ENCODE data around the gene ERBB4. TPM values are rescaled to one million over a fixed set of nuclear protein-coding genes. Genes with fewer than 3 reads are reported as not detected.
"Not testable (repeated sequence)": the region's sequence is repeated elsewhere in the genome, so short reads cannot be mapped to it uniquely, and the experiment has no call there.

ERBB4 gene
- polyA plus RNA-seq, 3 donors from 2014 or later = not detected

DNA sequence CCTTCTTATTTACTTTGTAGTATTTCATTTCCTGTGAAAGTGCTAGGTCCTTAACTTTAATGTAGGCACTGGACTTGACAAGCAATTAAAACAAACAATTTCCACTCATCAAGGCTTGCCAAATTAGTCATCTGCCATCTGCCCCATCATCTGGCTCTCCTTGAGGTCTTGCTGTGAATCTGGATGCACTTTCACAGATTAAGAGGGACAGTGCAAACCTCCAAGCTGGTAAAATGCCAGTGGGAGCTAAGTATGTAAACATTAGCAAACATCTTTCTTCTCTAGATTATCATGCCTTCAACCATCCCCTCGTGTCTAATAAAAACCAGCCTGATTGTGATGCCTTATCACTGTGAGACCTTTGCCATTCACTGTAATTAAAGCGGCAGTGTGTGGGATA is 402.9 kb downstream of the ERBB4 start:
- H3K4me1 Mint-ChIP-seq = no peaks in the 10 kb centered on the region
- H3K27me3 Mint-ChIP-seq (ENCODE audit: low read depth in 3 of 3) = no peaks in the 10 kb centered on the region
- no peak overlapping the region for H3K4me3 Mint-ChIP-seq
- DNase-seq = no peak
- peaks cover 0 to 7% (median 0%) of the 10 kb centered on the region in 6 donors for H3K9me3 Mint-ChIP-seq
- H3K36me3 Mint-ChIP-seq = no peaks in the 10 kb centered on the region
- H3K27ac Mint-ChIP-seq = no peak overlapping the region

DNA sequence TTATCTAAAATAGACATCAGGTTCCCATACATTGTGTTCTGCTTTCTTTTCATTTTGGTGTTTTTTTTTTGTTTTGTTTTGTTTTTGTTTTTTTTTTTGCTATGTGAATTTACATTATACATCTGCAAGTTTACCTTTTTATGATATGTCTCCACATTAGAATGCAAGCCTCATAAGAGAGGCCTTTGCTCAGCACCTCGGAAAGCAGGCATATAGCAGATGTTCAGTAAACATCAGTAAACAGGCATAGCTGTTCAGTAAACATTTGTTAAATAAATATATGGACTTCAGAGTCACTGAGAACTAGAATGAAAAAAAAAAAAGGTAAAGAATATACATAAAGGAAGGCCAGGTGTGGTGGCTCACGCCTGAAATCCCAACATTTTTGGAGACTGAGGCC is 405.3 kb downstream of the ERBB4 start:
- Mint-ChIP-seq H3K4me3 (no peak overlapping the region), H3K27me3 (ENCODE audit: low read depth in 3 of 3) (no peaks in the 10 kb centered on the region), H3K4me1 (no peaks in the 10 kb centered on the region)

DNA sequence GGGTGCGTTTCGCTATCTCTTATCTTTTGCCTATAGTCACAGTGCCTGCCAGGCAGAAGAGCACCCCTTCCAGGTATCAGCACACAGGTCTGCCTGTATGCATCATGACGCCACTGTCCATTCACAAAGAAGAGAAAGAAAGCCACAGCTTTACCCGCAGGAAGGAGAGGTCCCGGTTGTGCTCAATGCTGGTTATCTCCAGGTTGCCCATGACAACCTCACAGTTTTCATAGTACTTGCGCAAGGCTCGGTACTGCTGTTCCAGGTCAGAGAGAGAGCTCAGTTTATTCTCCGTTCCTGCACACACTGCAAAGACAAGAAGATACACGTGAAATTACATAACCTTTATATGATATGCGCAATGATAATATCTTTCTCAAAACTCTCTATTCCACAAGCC is 414.0 kb downstream of the ERBB4 start:
- Mint-ChIP-seq H3K4me3 (no peak overlapping the region), H3K9me3 (peaks cover 0 to 10% (median 0%) of the 10 kb centered on the region in 6 donors), H3K36me3 (no peaks in the 10 kb centered on the region), H3K4me1 (no peaks in the 10 kb centered on the region), H3K27me3 (ENCODE audit: low read depth in 3 of 3) (peaks cover 0 to 1% (median 0%) of the 10 kb centered on the region in 3 donors), H3K27ac (no peak overlapping the region)
- no peak for DNase-seq

More for the DNA sequence above, 405.3 kb downstream of the ERBB4 start:
- peaks cover 0 to 7% (median 1%) of the 10 kb centered on the region in 6 donors for H3K9me3 Mint-ChIP-seq
- H3K36me3 Mint-ChIP-seq = no peaks in the 10 kb centered on the region
- DNase-seq = no peak
- no peak overlapping the region for H3K27ac Mint-ChIP-seq

DNA sequence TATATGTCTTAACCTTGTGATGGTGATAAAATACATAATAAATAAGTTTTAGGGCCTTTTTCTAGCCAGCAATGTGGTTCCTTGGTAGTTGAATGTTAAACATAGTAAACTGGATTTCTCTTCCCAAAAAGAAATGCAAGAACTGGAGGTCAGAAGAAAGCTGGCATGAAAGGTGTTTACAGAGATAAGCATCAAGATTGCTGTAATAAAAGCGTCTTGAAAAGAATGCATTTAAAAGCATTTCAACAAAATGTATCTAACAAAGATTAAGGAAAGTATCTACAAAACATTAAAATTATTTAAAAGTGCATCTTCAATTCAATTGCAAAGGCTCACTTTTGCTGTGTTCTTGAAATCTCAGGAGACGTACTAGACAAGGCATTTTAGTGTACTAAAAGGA is 419.0 kb downstream of the ERBB4 start:
- Mint-ChIP-seq H3K36me3 (no peaks in the 10 kb centered on the region), H3K27me3 (ENCODE audit: low read depth in 3 of 3) (no peaks in the 10 kb centered on the region), H3K4me1 (no peaks in the 10 kb centered on the region), H3K4me3 (no peak overlapping the region), H3K27ac (no peak overlapping the region), H3K9me3 (peaks cover 0 to 5% (median 0%) of the 10 kb centered on the region in 6 donors)
- no peak for DNase-seq

DNA sequence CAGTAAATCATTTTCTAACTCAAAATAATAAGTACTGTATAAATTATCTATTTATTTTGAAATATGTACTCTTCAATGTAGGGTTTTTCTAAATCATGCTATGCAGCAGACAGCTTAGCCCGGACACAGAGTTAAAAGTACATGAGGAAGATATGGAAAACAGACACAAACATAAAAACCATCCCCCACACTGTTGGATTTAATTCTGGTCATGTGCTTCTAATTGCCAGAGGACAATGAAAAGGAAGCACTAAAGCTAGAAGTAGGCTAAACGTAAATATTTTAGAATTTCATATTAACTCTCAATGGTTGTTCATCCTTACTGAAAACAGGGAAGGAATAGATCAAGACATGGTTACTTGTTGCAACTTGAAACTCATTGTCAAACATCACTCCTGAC is 420.7 kb downstream of the ERBB4 start:
- Mint-ChIP-seq H3K9me3 (peaks cover 0 to 7% (median 1%) of the 10 kb centered on the region in 6 donors), H3K36me3 (no peaks in the 10 kb centered on the region), H3K27ac (no peak overlapping the region), H3K4me1 (no peaks in the 10 kb centered on the region), H3K4me3 (no peak overlapping the region), H3K27me3 (ENCODE audit: low read depth in 3 of 3) (peaks cover 0 to 1% (median 1%) of the 10 kb centered on the region in 3 donors)
- no peak for DNase-seq

DNA sequence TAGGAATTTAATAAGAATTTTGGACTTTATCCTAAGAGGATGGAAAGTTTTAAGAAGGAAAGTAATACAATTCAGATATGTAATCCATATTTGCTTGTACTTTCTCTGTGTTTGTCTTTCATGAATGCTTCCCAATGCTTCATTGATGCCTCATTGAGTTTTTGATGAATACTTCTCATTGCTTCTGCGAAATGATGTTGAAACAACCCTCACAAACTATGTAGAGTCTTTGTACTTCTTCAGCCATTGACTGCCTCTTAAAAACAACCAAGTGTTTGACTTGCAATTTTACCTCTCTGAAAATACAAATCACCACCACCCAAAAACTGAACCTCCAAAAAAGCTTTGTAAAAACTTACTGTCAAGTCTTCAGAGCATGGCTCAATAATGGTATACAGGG is 424.1 kb downstream of the ERBB4 start:
- H3K9me3 Mint-ChIP-seq = peaks cover 0 to 7% (median 3%) of the 10 kb centered on the region in 6 donors
- no peak overlapping the region for H3K4me3 Mint-ChIP-seq
- no peak for DNase-seq
- no peak overlapping the region for H3K27ac Mint-ChIP-seq
- no peaks in the 10 kb centered on the region for H3K36me3 Mint-ChIP-seq
- no peaks in the 10 kb centered on the region for H3K4me1 Mint-ChIP-seq
- H3K27me3 Mint-ChIP-seq (ENCODE audit: low read depth in 3 of 3) = peaks cover 0 to 4% (median 1%) of the 10 kb centered on the region in 3 donors

DNA sequence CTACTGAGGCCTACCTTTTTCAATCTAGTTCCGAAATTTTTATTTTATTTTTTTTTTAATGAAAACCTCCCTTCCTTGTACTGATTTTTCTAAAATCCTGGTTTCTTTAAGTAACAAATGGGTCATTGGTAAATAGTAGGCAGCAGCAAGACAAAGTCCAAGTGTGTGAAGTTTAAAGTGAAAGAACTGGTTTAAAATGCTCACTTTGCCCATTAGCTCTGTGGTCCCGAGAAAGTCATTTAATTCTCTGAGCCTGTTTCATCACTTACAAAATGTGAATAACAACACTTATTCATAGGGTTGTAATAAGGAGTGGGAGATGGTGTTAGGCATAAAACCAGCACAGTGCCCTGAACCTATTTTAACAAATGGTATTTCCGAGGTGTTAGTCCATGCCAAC is 426.2 kb downstream of the ERBB4 start:
- Mint-ChIP-seq H3K27ac (no peak overlapping the region), H3K4me3 (no peak overlapping the region), H3K9me3 (peaks cover 0 to 16% (median 7%) of the 10 kb centered on the region in 6 donors), H3K27me3 (ENCODE audit: low read depth in 3 of 3) (peaks cover 0 to 4% (median 1%) of the 10 kb centered on the region in 3 donors), H3K4me1 (no peaks in the 10 kb centered on the region), H3K36me3 (no peaks in the 10 kb centered on the region)
- no peak for DNase-seq

DNA sequence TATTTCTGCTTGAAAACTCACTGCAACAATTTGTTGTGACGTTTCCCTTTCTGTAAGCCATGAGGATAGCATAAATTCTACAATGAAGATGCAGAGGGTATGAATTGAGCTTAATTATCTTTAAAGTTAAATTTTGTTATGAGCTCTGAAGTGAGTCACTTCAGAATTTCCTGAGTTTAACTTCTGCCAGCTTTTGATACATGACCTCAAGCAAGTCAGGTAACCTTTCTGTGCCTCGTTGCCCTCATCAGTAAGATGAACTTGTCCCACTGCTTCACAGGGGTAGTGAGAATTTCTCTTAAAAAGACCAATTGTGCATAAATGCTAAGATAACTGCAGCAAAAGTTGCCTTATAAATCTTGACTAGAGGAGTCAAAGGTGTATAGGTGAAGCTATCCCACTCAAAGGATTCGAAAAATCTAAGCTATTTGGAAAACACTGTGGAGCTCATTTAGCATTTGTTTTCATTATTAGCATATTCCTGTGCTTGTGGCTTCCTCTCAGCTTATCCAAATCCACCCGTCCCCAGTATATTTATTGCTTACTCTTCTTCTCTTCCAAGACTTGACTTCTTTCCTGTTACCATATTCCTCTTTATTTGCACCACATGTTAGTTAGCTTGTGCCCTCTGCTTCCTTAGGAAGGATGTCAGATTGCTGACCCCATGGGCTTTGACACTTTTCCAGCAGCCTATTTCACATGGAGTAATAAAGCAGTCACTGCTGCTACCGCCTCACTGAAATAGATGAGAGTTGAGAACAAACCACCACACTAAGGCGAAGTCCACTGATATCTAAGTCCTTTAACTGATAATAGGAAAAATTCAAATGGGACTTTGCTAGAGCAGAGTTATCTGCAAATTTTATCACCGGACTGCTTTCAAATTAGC is 428.6 kb downstream of the ERBB4 start:
- no peaks in the 10 kb centered on the region for H3K36me3 Mint-ChIP-seq
- H3K9me3 Mint-ChIP-seq = peaks cover 3 to 29% (median 9%) of the 10 kb centered on the region in 6 donors

DNA sequence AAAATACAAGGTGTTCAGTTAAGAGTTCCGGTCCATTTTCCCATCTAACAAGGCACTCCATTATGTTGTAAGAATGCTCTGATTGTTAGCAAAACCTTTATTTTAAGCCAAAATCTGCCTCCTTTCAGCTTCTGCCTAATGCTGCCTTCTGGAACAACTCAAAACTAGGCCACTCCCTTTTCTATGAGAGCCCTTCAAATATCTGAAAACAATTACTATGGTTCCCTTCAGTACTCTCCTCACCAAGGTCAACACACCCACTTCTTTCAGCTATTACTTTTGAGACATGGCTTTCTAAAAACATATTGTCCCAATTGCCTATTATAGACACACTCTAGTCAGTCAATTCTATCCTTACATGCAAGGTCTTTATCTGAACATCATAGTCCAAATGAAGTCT is 429.4 kb downstream of the ERBB4 start:
- H3K27me3 Mint-ChIP-seq (ENCODE audit: low read depth in 3 of 3) = peaks cover 0 to 3% (median 1%) of the 10 kb centered on the region in 3 donors
- H3K36me3 Mint-ChIP-seq = no peaks in the 10 kb centered on the region
- H3K27ac Mint-ChIP-seq = no peak overlapping the region
- H3K9me3 Mint-ChIP-seq = peaks cover 3 to 29% (median 9%) of the 10 kb centered on the region in 6 donors
- H3K4me3 Mint-ChIP-seq = no peak overlapping the region
- no peak for DNase-seq
- H3K4me1 Mint-ChIP-seq = no peaks in the 10 kb centered on the region

More for the DNA sequence above, 428.6 kb downstream of the ERBB4 start:
- Mint-ChIP-seq H3K27me3 (ENCODE audit: low read depth in 3 of 3) (peaks cover 0 to 4% (median 1%) of the 10 kb centered on the region in 3 donors), H3K27ac (no peak overlapping the region), H3K4me1 (no peaks in the 10 kb centered on the region), H3K4me3 (no peak overlapping the region)
- DNase-seq = no peak

DNA sequence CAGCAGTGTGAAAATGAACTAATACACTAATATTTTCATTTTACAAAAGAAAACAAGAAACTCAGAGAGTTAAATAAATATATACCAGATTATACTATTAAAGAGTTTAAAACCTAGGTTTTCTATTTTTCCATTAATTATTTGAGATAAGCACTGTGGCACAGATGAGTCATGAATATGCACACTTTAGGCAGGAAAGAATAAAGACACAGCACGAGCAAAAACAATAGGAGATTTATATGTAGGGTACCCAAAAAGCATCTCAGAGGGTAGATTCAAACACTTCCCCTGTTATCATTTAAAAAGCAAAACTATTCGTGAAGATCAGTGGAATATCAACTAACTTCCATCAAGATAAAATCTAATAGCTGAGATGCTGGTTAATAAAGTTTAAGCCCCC is 430.6 kb downstream of the ERBB4 start:
- no peak for DNase-seq
- Mint-ChIP-seq H3K4me3 (no peak overlapping the region), H3K36me3 (no peaks in the 10 kb centered on the region), H3K4me1 (no peaks in the 10 kb centered on the region), H3K27ac (no peak overlapping the region), H3K27me3 (ENCODE audit: low read depth in 3 of 3) (peaks cover 0 to 2% (median 0%) of the 10 kb centered on the region in 3 donors), H3K9me3 (peaks cover 2 to 28% (median 9%) of the 10 kb centered on the region in 6 donors)

DNA sequence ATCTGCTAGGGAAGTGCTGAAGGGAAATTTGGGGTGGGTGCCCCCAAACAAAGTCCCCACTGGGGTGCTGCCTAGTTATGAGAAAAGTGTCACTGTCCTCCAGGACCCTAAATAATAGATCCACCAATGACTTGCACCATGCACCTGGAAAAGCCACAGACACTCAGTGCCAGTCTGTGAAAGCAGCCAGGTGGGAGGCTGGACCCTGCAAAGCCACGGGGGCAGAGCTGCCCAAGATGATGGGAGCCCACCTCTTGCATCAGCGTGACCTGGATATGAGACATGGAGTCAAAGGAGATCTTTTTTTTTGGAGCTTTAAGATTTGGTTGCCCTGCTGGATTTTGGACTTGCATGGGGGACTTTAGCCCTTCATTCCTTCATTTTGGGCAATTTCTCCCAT is 431.6 kb downstream of the ERBB4 start:
- no peak overlapping the region for H3K27ac Mint-ChIP-seq
- H3K4me1 Mint-ChIP-seq = no peaks in the 10 kb centered on the region
- H3K27me3 Mint-ChIP-seq (ENCODE audit: low read depth in 3 of 3) = no peaks in the 10 kb centered on the region
- no peaks in the 10 kb centered on the region for H3K36me3 Mint-ChIP-seq
- H3K4me3 Mint-ChIP-seq = no peak overlapping the region
- H3K9me3 Mint-ChIP-seq = peaks cover 2 to 25% (median 8%) of the 10 kb centered on the region in 6 donors
- no peak for DNase-seq

DNA sequence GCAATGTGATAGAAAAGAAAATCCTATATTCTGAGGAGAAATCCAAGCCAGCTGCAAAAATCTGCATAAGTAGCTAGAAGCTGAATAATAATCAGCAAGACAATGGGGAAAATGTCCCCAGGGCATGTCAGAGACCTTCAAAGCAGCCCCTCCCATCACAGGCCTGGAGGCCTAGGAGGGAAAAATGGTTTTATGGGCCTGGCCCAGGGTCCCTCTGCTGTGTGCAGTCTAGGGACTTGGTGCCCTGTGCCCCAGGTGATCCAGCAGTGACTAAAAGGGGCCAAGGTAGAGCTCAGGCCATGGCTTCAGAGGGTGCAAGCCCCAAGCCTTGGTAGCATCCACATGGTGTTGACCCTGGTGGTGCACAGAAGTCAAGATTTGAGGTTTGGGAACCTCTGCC is 432.1 kb downstream of the ERBB4 start:
- not testable (repeated sequence) for H3K4me3 Mint-ChIP-seq; DNase-seq; H3K27ac Mint-ChIP-seq; H3K27me3 Mint-ChIP-seq (ENCODE audit: low read depth in 3 of 3); H3K4me1 Mint-ChIP-seq; H3K36me3 Mint-ChIP-seq
- H3K9me3 Mint-ChIP-seq = peaks cover 2 to 25% (median 8%) of the 10 kb centered on the region in 6 donors

DNA sequence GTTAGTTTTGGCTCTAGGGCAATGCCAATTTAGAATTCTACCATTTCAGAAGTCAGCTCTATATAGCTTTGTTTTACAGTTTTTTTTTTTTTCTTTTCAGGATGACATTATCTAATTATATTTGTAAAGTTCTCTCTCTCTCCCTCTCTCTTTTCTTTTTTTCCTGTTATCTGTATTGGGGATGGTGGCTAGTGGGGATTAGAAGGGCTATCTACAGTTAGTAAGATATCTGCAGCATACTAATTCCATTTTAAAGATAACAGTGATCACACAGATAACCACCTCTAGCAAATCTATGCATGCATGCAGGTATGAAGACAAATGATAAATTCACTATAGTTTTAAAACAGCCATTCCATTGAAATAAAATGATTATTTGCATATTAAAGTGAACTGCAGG is 438.9 kb downstream of the ERBB4 start:
- H3K36me3 Mint-ChIP-seq = no peaks in the 10 kb centered on the region
- no peak for DNase-seq
- no peaks in the 10 kb centered on the region for H3K4me1 Mint-ChIP-seq
- H3K27me3 Mint-ChIP-seq (ENCODE audit: low read depth in 3 of 3) = peaks cover 0 to 1% (median 0%) of the 10 kb centered on the region in 3 donors
- H3K9me3 Mint-ChIP-seq = peaks cover 0 to 2% (median 0%) of the 10 kb centered on the region in 6 donors
- no peak overlapping the region for H3K4me3 Mint-ChIP-seq
- no peak overlapping the region for H3K27ac Mint-ChIP-seq

DNA sequence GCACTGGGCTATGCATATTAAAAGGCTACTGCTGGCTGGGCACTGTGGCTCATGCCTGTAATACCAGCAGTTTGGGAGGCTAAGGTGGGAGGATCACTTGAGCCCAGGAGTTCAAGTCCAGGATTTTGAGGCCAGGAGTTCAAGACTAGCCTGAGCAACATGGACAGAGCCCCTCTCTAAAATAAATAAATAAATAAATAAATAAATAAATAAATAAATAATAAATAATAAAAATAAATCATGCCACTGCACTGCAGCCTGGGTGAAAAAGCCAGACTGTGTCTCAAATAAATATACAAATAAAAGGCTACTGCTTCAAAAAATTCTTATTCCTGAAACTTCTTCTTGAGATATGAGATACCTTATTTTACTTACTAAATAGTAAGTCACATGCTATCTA is 439.6 kb downstream of the ERBB4 start:
- H3K27me3 Mint-ChIP-seq (ENCODE audit: low read depth in 3 of 3) = peaks cover 0 to 1% (median 0%) of the 10 kb centered on the region in 3 donors
- no peak overlapping the region for H3K4me3 Mint-ChIP-seq
- H3K4me1 Mint-ChIP-seq = no peaks in the 10 kb centered on the region
- H3K27ac Mint-ChIP-seq = no peak overlapping the region
- H3K36me3 Mint-ChIP-seq = no peaks in the 10 kb centered on the region
- DNase-seq = no peak
- peaks cover 0 to 2% (median 0%) of the 10 kb centered on the region in 6 donors for H3K9me3 Mint-ChIP-seq

Measured in immature natural killer cell (primary cell).